Thyroid gland (tissue), 4 donors: ENCODE measurements around the gene ZNF423.

Experiments
- POLR2A ChIP-seq, 2 donors: fragments of 450-650 bp; IDR thresholded peaks; one replicate each; pipeline ENCODE4 v1.6.1; 2017; ENCODE audit warnings: antibody characterized with exemption in 2 of 2, mild to moderate bottlenecking in 2 of 2, moderate library complexity in 1 of 2
- TF ChIP-seq, protein P1 (sequence below), 6 experiments: fragments of 200-600 bp in 3 of 6; fragments of 450-650 bp in 3 of 6; sonication (generic) in 3 of 6; IDR thresholded peaks; one replicate each; pipeline ENCODE4 v1.5.1; 2016 to 2019; ENCODE audit warnings: antibody characterized with exemption in 6 of 6, mild to moderate bottlenecking in 2 of 6, inconsistent platforms in 1 of 6, moderate library complexity in 1 of 6

DNA sequence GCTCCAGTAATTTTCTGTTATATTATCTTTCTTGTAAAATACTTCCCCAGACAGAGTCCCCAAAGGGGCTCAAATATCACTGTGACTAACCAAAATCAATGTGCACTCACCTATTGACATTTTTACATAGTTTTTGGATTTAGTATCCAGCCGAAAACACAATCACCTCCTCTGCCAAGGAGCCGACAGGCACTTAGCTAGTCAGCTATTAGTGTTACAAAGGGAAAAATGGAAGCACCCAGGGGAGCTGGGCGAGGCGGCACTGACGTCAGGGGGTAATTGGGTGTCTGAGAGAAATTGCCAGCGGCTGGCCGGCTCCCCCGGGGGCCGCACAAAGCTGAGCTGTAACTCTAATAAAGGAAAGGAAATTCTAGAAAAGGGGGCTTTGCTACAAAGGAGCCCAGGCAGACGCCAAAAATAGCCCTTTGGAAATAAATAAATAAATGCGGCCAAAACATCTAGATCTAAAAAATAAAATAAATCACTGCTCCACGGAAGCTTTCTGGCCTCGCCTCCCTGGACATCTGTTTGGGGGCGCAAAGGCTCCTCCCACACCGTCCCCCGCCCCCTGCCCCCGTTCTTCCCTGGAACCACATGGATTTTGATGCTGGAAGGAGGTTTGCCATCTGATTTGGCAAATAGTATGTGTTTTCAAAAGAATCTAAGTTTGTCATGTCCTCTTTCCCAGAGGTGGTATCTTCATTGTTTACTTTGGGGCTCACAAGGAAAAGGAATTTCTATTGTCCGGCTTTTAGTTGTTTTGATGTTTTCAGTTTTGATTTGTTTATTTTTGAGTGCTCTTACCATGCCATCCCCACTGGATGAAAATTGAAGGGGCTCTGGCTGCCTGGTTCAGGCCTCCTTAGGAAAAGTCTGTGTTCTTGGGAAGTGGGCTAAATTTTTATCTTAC, 156.7 kb downstream of the ZNF423 start:
- TF ChIP-seq, protein P1, sequence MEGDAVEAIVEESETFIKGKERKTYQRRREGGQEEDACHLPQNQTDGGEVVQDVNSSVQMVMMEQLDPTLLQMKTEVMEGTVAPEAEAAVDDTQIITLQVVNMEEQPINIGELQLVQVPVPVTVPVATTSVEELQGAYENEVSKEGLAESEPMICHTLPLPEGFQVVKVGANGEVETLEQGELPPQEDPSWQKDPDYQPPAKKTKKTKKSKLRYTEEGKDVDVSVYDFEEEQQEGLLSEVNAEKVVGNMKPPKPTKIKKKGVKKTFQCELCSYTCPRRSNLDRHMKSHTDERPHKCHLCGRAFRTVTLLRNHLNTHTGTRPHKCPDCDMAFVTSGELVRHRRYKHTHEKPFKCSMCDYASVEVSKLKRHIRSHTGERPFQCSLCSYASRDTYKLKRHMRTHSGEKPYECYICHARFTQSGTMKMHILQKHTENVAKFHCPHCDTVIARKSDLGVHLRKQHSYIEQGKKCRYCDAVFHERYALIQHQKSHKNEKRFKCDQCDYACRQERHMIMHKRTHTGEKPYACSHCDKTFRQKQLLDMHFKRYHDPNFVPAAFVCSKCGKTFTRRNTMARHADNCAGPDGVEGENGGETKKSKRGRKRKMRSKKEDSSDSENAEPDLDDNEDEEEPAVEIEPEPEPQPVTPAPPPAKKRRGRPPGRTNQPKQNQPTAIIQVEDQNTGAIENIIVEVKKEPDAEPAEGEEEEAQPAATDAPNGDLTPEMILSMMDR (IDR thresholded peaks at IDR 0.05): no peak
- no peak for TF ChIP-seq POLR2A (IDR thresholded peaks at IDR 0.05)
